Neural progenitor cell (in vitro differentiated cells): ENCODE data around the gene MYO1E.

ENCODE experiments used
- EZH2 ChIP-seq: fragments of 200-600 bp; sonication (generic); IDR thresholded peaks from 2 replicates; pipeline ENCODE4 v1.6.1; 2017; ENCODE audit warnings: antibody characterized with exemption, mild to moderate bottlenecking, moderate library complexity
- TF ChIP-seq, protein P1 (sequence below): fragments of 200-600 bp; sonication (generic); IDR thresholded peaks from 2 replicates; pipeline ENCODE4 v1.5.1; 2017; ENCODE audit warnings: antibody characterized with exemption, mild to moderate bottlenecking

DNA sequence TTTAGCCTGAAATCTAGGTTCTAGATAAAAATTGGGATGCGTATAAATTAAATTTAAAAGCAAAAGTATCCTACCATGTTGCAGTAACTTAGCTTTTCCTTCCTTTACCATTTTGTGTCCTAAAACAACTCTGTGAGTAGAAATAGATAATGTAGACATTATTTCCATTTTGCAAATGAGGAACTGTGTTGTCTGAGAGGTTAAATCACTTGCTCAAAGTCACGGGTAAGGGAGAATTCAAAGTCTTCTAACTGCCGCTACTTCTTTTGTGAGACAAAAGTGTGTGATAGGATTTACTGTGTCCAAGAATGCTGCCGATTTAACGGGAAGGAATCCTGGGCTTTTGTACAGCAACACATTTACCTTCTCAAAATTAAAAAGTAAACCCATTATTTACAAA is 40.7 kb downstream of the MYO1E start:
- TF ChIP-seq, protein P1, sequence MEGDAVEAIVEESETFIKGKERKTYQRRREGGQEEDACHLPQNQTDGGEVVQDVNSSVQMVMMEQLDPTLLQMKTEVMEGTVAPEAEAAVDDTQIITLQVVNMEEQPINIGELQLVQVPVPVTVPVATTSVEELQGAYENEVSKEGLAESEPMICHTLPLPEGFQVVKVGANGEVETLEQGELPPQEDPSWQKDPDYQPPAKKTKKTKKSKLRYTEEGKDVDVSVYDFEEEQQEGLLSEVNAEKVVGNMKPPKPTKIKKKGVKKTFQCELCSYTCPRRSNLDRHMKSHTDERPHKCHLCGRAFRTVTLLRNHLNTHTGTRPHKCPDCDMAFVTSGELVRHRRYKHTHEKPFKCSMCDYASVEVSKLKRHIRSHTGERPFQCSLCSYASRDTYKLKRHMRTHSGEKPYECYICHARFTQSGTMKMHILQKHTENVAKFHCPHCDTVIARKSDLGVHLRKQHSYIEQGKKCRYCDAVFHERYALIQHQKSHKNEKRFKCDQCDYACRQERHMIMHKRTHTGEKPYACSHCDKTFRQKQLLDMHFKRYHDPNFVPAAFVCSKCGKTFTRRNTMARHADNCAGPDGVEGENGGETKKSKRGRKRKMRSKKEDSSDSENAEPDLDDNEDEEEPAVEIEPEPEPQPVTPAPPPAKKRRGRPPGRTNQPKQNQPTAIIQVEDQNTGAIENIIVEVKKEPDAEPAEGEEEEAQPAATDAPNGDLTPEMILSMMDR: no peak
- TF ChIP-seq EZH2: no peak
